Naive thymus-derived CD4-positive, alpha-beta T cell (primary cell): ENCODE data around the gene SELENOI. TPM values are rescaled to one million over a fixed set of nuclear protein-coding genes. Genes with fewer than 3 reads are reported as not detected.

ENCODE experiments used
- ATAC-seq: fragments of 150-1000 bp; cut with Tn5 transposase; 2 replicates; pipeline ENCODE4 v1.10.0; 2021; ENCODE audit warnings: mild to moderate bottlenecking, moderate library complexity
- CTCF ChIA-PET: fragments of 350-600 bp; sonication (Branson Sonifier 250); formaldehyde crosslinking; loops from one replicate; lab custom pipeline; 2021; ENCODE audit warnings: antibody characterized with exemption; lab: Charles Lee
- POLR2A ChIA-PET: fragments of 350-600 bp; sonication (Branson Sonifier 250); formaldehyde crosslinking; loops from one replicate; lab custom pipeline; 2021; ENCODE audit warnings: antibody characterized with exemption, inconsistent platforms; lab: Charles Lee
- DNase-seq, 9 donors: peaks; one replicate each; pipeline versions ENCODE4 v3.0.0 to v3.0.0-alpha.2; 2020 to 2022; ENCODE audit warnings: mixed read lengths in 1 of 9
- H3K27ac ChIP-seq: one replicate; pipeline ENCODE4 v1.7.0; 2013; ENCODE audit warnings: mild to moderate bottlenecking, low read depth, low read length, moderate library complexity
- H3K27me3 ChIP-seq, 2 donors: one replicate each; pipeline ENCODE4 v1.7.0; 2013; ENCODE audit warnings: low read length in 2 of 2, mild to moderate bottlenecking in 2 of 2, moderate library complexity in 2 of 2; ENCODE audit not compliant: control insufficient read depth in 2 of 2, insufficient read depth in 2 of 2
- H3K36me3 ChIP-seq, 3 experiments: 1 replicate in 2 of 3; 2 replicates in 1 of 3; pipeline ENCODE4 v1.7.0; 2013; ENCODE audit warnings: low read length in 3 of 3, mild to moderate bottlenecking in 3 of 3, moderate library complexity in 1 of 3; ENCODE audit not compliant: insufficient read depth in 3 of 3, control insufficient read depth in 2 of 3
- H3K4me1 ChIP-seq, 2 donors: one replicate each; pipeline ENCODE4 v1.7.0; 2013; ENCODE audit warnings: low read length in 2 of 2, mild to moderate bottlenecking in 2 of 2, moderate library complexity in 1 of 2; ENCODE audit not compliant: control insufficient read depth in 2 of 2, insufficient read depth in 2 of 2
- H3K4me3 ChIP-seq: 2 replicates; pipeline ENCODE4 v1.7.0; 2013; ENCODE audit warnings: mild to moderate bottlenecking, low read length
- H3K9me3 ChIP-seq, 3 experiments: 1 replicate in 2 of 3; 2 replicates in 1 of 3; pipeline ENCODE4 v1.7.0; 2013; ENCODE audit warnings: low read length in 3 of 3; ENCODE audit not compliant: control insufficient read depth in 2 of 3
- H3K27ac Mint-ChIP-seq, 9 donors: one replicate each; pipeline ENCODE4 v1.8.0; 2020 to 2022; ENCODE audit warnings: mixed read lengths in 9 of 9, mild to moderate bottlenecking in 8 of 9, moderate library complexity in 5 of 9, inconsistent platforms in 2 of 9
- H3K27me3 Mint-ChIP-seq, 5 donors: one replicate each; pipeline ENCODE4 v1.8.0; 2021 to 2022; ENCODE audit warnings: mixed read lengths in 5 of 5, mild to moderate bottlenecking in 1 of 5
- H3K36me3 Mint-ChIP-seq, 5 donors: one replicate each; pipeline ENCODE4 v1.8.0; 2020 to 2022; ENCODE audit warnings: mixed read lengths in 5 of 5, mild to moderate bottlenecking in 3 of 5, inconsistent platforms in 1 of 5
- H3K4me1 Mint-ChIP-seq, 7 donors: one replicate each; pipeline ENCODE4 v1.8.0; 2020 to 2022; ENCODE audit warnings: mixed read lengths in 7 of 7, mild to moderate bottlenecking in 3 of 7, inconsistent platforms in 1 of 7
- H3K4me3 Mint-ChIP-seq, 10 donors: one replicate each; pipeline ENCODE4 v1.8.0; 2020 to 2022; ENCODE audit warnings: mild to moderate bottlenecking in 10 of 10, mixed read lengths in 10 of 10, moderate library complexity in 6 of 10, inconsistent platforms in 2 of 10
- H3K9me3 Mint-ChIP-seq, 11 donors: one replicate each; pipeline ENCODE4 v1.8.0; 2020 to 2022; ENCODE audit warnings: mixed read lengths in 11 of 11, mild to moderate bottlenecking in 4 of 11, inconsistent platforms in 1 of 11, moderate library complexity in 1 of 11
- intact Hi-C, 2 donors: fragments of 100-400 bp; cut with micrococcal nuclease; formaldehyde crosslinking; loops; one replicate each; pipeline ENCODE4 v1.15.1; 2023
- polyA plus RNA-seq, 2 donors: library from polyadenylated mRNA; unstranded; fragments of 300-500 nt; fragmentation: Illumina TruSeq; gene quantifications; one replicate each; pipeline ENCODE4 v1.2.3, GENCODE V29; 2021
- total RNA-seq, 6 experiments: library from RNA in 5 of 6; stranded (reverse) in 5 of 6; gene quantifications; 1 replicate in 5 of 6; 2 replicates in 1 of 6; pipeline ENCODE4 v1.2.3 and lab custom pipeline; 2021 to 2026

Gene SELENOI
- total and polyA plus RNA-seq, 7 experiments from 2014 or later = 3.4 to 33.6 (median 19.3) TPM

DNA sequence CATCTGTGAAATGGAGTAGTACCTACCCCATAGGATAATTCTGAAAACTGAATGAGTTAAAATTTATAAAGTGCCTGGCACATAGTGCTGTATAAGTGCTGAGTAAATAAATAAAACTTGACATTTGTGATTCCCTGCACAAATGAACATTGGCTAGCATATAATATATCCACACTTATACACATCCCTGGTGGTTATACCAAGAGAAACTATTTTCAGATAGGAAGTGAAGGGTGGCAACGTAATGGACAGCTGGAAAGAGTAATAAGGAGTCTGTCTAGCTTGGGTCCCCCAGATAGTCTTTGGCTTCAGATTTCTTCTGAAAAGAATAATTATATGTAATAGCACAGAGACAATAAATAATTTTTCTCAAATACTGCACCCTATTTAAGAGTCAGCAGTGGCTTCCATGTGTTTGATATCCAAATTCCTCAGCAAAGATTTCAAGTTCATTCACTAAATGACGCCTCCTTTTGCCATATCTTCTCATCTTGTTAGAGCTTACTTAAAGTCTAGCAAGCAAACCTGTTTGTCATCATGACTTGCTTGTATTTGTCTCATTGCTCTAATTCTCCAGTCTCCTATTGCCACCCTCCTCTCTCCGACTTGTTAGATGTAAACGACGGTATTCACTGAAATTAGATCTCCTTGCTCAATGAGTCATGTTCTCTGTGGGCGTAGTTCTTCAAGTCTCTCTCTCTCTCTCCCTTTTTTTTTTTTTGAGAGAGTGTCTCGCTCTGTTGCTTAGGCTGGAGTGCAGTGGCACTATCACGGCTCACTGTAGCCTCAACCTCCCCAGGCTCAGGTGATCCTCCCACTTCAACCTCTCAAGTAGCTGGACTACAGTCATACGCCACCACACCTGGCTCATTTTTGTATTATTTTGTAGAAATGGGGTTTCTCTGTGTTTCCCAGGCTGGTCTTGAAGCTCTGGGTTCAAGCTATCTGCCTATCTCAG lies 9.4 kb downstream of the SELENOI start:
- Histone ChIP-seq H3K4me3 (no peak overlapping the region), H3K4me1 (no peaks in the 10 kb centered on the region), H3K36me3 (no peaks in the 10 kb centered on the region), H3K9me3 (no peaks in the 10 kb centered on the region), H3K27me3 (no peaks in the 10 kb centered on the region), H3K27ac (no peak overlapping the region)
- H3K9me3 Mint-ChIP-seq = no peaks in the 10 kb centered on the region
- no peak for DNase-seq
- peaks cover 40 to 77% (median 67%) of the 10 kb centered on the region in 7 donors for H3K4me1 Mint-ChIP-seq
- H3K27me3 Mint-ChIP-seq = no peaks in the 10 kb centered on the region
- peak overlapping the region in 1 of 9 donors; percentile 36 for H3K27ac Mint-ChIP-seq
- H3K36me3 Mint-ChIP-seq = peaks cover 0 to 25% (median 12%) of the 10 kb centered on the region in 5 donors
- ChIA-PET CTCF (interaction anchor here (0.7 kb wide), 1 partner anchor 1037 kb away, joined by 3 read pairs; no protein-coding TSS in a partner anchor), POLR2A (interaction anchor here (1.1 kb wide), 1 partner anchor 9 kb away, joined by 4 read pairs; the partner anchor contains the start of gene SELENOI)
- intact Hi-C loops = loop anchor here in 1 of 2 donors (1.0 kb wide), 1 partner anchor 10 kb away; no protein-coding TSS in a partner anchor
- peak overlapping the region in 1 of 10 donors; percentile 27 for H3K4me3 Mint-ChIP-seq
- ATAC-seq = no peak

DNA sequence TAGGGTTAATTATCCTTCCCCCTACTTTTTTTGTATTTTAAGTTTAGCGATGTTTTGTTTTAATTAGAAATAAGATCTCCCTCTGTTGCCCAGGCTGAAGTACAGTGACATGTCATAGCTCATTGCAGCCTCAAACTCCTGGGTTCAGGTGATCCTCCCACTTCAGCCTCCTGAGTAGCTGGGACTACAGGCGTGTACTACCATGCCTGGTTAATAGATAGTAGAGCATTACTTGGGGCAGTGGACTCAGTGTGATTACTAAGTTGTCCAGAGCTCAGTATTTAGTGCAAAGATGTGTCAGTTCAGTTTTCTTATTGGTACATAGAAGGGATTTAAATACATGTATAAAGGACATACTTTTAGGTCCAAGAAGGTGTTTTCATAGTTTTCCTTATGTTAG lies 10.2 kb downstream of the SELENOI start:
- H3K4me1 ChIP-seq = no peaks in the 10 kb centered on the region
- Mint-ChIP-seq H3K4me1 (peaks cover 38 to 76% (median 69%) of the 10 kb centered on the region in 7 donors), H3K27me3 (no peaks in the 10 kb centered on the region), H3K36me3 (peaks cover 0 to 31% (median 12%) of the 10 kb centered on the region in 5 donors), H3K4me3 (no peak overlapping the region), H3K9me3 (no peaks in the 10 kb centered on the region), H3K27ac (peak overlapping the region in 1 of 9 donors; percentile 37)
- ATAC-seq = no peak
- H3K4me3 ChIP-seq = no peak overlapping the region
- POLR2A ChIA-PET = interaction anchor here (1.2 kb wide), 1 partner anchor 10 kb away, joined by 4 read pairs; the partner anchor contains the start of genes ADGRF3 and SELENOI
- CTCF ChIA-PET = no interaction called here
- H3K27me3 ChIP-seq = no peaks in the 10 kb centered on the region
- intact Hi-C loops = no loop called here
- no peak for DNase-seq
- H3K36me3 ChIP-seq = no peaks in the 10 kb centered on the region
- H3K27ac ChIP-seq = no peak overlapping the region
- H3K9me3 ChIP-seq = no peaks in the 10 kb centered on the region

DNA sequence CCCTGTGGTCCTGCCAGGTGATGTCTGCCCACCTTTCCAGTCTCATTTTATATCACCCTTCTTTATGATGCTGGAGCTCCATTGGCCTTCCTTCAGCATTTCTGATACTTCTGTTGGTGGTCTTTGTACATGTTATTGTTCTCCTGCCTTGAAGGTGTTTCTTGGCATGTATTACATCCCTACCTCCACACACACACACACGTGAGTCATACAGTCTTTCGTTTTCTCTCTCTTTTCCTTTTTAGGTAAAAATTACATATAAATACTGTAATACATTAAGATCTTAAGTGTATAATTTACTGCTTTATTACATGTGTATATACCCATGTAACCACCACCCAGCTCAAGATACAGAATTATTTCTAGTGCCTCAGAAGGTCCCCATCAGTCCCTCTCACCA lies 10.8 kb downstream of the SELENOI start:
- Mint-ChIP-seq H3K9me3 (no peaks in the 10 kb centered on the region), H3K27me3 (no peaks in the 10 kb centered on the region), H3K36me3 (peaks cover 0 to 36% (median 12%) of the 10 kb centered on the region in 5 donors), H3K4me1 (peaks cover 36 to 73% (median 64%) of the 10 kb centered on the region in 7 donors), H3K4me3 (no peak overlapping the region), H3K27ac (peak overlapping the region in 3 of 9 donors; percentile 37 to 56 (median 50))
- ChIA-PET POLR2A (interaction anchor here (1.2 kb wide), 1 partner anchor 10 kb away, joined by 4 read pairs; the partner anchor contains the start of genes ADGRF3 and SELENOI), CTCF (no interaction called here)
- no peak overlapping the region for H3K4me3 ChIP-seq
- H3K9me3 ChIP-seq = no peaks in the 10 kb centered on the region
- H3K27ac ChIP-seq = no peak overlapping the region
- DNase-seq (no peak), ATAC-seq (no peak)
- H3K4me1 ChIP-seq = no peaks in the 10 kb centered on the region
- no peaks in the 10 kb centered on the region for H3K27me3 ChIP-seq
- intact Hi-C loops = no loop called here
- peaks cover 0 to under 1% (median 0%) of the 10 kb centered on the region in 3 experiments for H3K36me3 ChIP-seq

DNA sequence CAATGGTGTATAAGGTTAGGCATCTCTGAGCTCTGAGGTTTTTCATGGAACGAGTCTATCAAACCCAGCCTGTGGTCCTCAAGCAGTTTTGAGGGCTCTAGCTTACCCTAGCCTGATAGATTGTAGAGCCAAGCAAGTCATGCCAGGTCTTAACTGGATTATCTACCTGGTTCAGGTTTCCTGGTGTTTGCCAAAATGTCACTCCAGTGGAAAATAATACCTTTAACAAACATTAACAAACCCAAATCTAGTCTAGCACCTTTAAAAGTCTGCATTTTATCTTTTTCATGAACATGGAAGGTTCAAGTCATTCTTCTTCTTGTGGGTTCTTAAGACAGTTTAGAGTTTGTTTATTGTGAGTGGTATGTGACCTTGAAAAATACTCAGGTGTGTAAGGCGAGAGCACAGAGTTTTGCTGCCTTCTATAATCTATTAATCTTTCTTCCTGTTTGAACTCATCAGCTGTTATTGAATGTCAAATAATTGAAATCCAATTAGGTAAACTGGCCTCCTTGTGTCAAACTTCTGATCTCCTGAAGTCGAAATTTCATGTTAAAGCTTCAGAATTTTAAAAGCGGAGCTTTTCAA lies 14.0 kb downstream of the SELENOI start:
- Histone ChIP-seq H3K27ac (no peak overlapping the region), H3K27me3 (no peaks in the 10 kb centered on the region), H3K4me3 (no peak overlapping the region), H3K4me1 (peaks cover 0 to 5% of the 10 kb centered on the region in 2 donors), H3K36me3 (peaks cover 0 to 3% (median 0%) of the 10 kb centered on the region in 3 experiments), H3K9me3 (no peaks in the 10 kb centered on the region)
- ATAC-seq (no peak), DNase-seq (no peak)
- ChIA-PET POLR2A (no interaction called here), CTCF (no interaction called here)
- Mint-ChIP-seq H3K36me3 (peaks cover 0 to 29% (median 8%) of the 10 kb centered on the region in 5 donors), H3K27ac (peak overlapping the region in 1 of 9 donors; percentile 21), H3K4me1 (peaks cover 33 to 70% (median 58%) of the 10 kb centered on the region in 7 donors), H3K9me3 (no peaks in the 10 kb centered on the region), H3K27me3 (no peaks in the 10 kb centered on the region), H3K4me3 (no peak overlapping the region)
- intact Hi-C loops = no loop called here

DNA sequence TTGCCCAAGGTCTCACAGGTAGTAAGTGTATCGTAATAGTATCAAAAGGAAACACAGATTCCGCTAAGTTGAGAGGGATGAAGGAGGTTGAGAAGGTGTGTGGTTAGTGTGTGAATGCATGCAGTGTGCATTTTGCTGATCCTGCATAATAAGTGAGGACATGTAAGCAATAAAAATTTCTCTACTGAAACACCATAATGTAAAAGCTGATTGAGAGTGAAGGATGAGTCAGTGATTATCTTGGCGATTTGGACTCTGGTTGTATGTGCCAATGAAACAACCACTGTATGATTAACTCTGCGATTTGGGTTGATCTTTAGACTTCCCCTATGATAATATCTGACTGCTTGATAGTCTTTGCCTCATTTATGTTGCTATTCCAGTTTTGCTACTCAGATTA lies 17.4 kb downstream of the SELENOI start:
- no peaks in the 10 kb centered on the region for H3K9me3 Mint-ChIP-seq
- POLR2A ChIA-PET = interaction anchor here (0.7 kb wide), 1 partner anchor 1241 kb away, joined by 3 read pairs; no protein-coding TSS in a partner anchor
- no peak overlapping the region for H3K27ac ChIP-seq
- no peak overlapping the region for H3K4me3 Mint-ChIP-seq
- H3K9me3 ChIP-seq = no peaks in the 10 kb centered on the region
- peak; percentile 63 for ATAC-seq
- H3K36me3 ChIP-seq = peaks cover 0 to 10% (median 7%) of the 10 kb centered on the region in 3 experiments
- H3K27me3 ChIP-seq = no peaks in the 10 kb centered on the region
- peaks cover 0 to 5% of the 10 kb centered on the region in 2 donors for H3K4me1 ChIP-seq
- no peaks in the 10 kb centered on the region for H3K27me3 Mint-ChIP-seq
- peaks cover 5 to 40% (median 8%) of the 10 kb centered on the region in 5 donors for H3K36me3 Mint-ChIP-seq
- no peak overlapping the region for H3K4me3 ChIP-seq
- H3K27ac Mint-ChIP-seq = peak overlapping the region in 1 of 9 donors; percentile 45
- DNase-seq = no peak
- H3K4me1 Mint-ChIP-seq = peaks cover 22 to 39% (median 32%) of the 10 kb centered on the region in 7 donors
- CTCF ChIA-PET = no interaction called here
- intact Hi-C loops = no loop called here

DNA sequence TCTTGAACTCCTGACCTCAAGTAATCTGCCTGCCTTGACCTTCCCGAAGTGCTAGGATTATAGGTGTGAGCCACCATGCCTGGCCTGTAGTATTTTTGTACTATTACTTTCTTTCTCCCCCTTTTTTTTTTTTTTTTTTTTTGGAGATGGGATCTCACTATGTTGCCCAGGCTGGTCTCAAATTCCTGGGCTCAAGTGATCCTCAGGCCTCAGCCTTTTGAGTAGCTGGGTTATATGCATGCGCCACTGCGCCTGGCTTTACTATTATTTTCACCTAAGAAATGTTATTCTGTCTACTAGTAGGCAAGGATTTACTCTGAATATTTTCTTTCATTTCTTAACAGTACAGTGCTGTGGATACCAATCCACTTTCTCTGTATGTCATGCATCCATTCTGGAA lies 18.0 kb downstream of the SELENOI start:
- peaks cover 18 to 33% (median 27%) of the 10 kb centered on the region in 7 donors for H3K4me1 Mint-ChIP-seq
- H3K27me3 ChIP-seq = no peaks in the 10 kb centered on the region
- no peaks in the 10 kb centered on the region for H3K27me3 Mint-ChIP-seq
- no peaks in the 10 kb centered on the region for H3K9me3 ChIP-seq
- intact Hi-C loops = no loop called here
- DNase-seq = no peak
- ChIA-PET POLR2A (no interaction called here), CTCF (interaction anchor here (0.6 kb wide), 1 partner anchor 20 kb away, joined by 3 read pairs; no protein-coding TSS in a partner anchor)
- H3K4me3 ChIP-seq = no peak overlapping the region
- peaks cover 0 to 5% of the 10 kb centered on the region in 2 donors for H3K4me1 ChIP-seq
- no peaks in the 10 kb centered on the region for H3K9me3 Mint-ChIP-seq
- no peak overlapping the region for H3K4me3 Mint-ChIP-seq
- no peak for ATAC-seq
- H3K36me3 Mint-ChIP-seq = peaks cover 8 to 46% (median 12%) of the 10 kb centered on the region in 5 donors
- H3K27ac ChIP-seq = no peak overlapping the region
- peak overlapping the region in 1 of 9 donors; percentile 58 for H3K27ac Mint-ChIP-seq
- H3K36me3 ChIP-seq = peaks cover 0 to 12% (median 7%) of the 10 kb centered on the region in 3 experiments
